Adipocyte (in vitro differentiated cells): ENCODE measurements around the gene LINC00632.

ENCODE experiments used
- DNase-seq: peaks from one replicate; pipeline ENCODE4 v3.0.0-alpha.2; 2015; ENCODE audit warnings: low read depth
- H3K27me3 ChIP-seq: replicated peaks from 2 replicates; pipeline ENCODE4 v1.7.0; 2013; ENCODE audit warnings: mild to moderate bottlenecking, low read length, moderate library complexity; ENCODE audit not compliant: control insufficient read depth, insufficient read depth
- H3K36me3 ChIP-seq: 2 replicates; pipeline ENCODE4 v1.7.0; 2013; ENCODE audit warnings: low read length, mild to moderate bottlenecking, moderate library complexity; ENCODE audit not compliant: control insufficient read depth, insufficient read depth, severe bottlenecking
- H3K4me1 ChIP-seq: 2 replicates; pipeline ENCODE4 v1.7.0; 2013; ENCODE audit warnings: mild to moderate bottlenecking, low read length, moderate library complexity; ENCODE audit not compliant: control insufficient read depth, insufficient read depth
- H3K4me3 ChIP-seq: 2 replicates; pipeline ENCODE4 v1.7.0; 2013; ENCODE audit warnings: mild to moderate bottlenecking, low read length, moderate library complexity
- H3K9ac ChIP-seq: 2 replicates; pipeline ENCODE4 v1.7.0; 2013; ENCODE audit warnings: mild to moderate bottlenecking, low read length, moderate library complexity
- H3K9me3 ChIP-seq: 2 replicates; pipeline ENCODE4 v1.7.0; 2013; ENCODE audit warnings: mild to moderate bottlenecking, low read length, moderate library complexity; ENCODE audit not compliant: control insufficient read depth

Gene LINC00632

GRCh38 chrX:140765043-140765784, 55.7 kb downstream of the LINC00632 start:
- Histone ChIP-seq H3K9me3 (no peaks in the 10 kb centered on the region), H3K4me1 (peaks cover 15% of the 10 kb centered on the region), H3K36me3 (peaks cover 3% of the 10 kb centered on the region), H3K27me3 (no peaks in the 10 kb centered on the region), H3K4me3 (peak overlapping the region; percentile 89), H3K9ac (peak overlapping the region; percentile 98)
- peak; percentile 61 for DNase-seq

- H3K36me3 ChIP-seq: peaks cover 8% of the 10 kb centered on the region
- peak overlapping the region; percentile 89 for H3K4me3 ChIP-seq
- peaks cover 15% of the 10 kb centered on the region for H3K4me1 ChIP-seq
- H3K9me3 ChIP-seq: no peaks in the 10 kb centered on the region
- peak overlapping the region; percentile 98 for H3K9ac ChIP-seq
- DNase-seq: peak; percentile 88
- no peaks in the 10 kb centered on the region for H3K27me3 ChIP-seq
Measured at GRCh38 chrX:140766024-140766611, 56.6 kb downstream of the LINC00632 start.

- Histone ChIP-seq H3K4me1 (peaks cover 11% of the 10 kb centered on the region), H3K9me3 (no peaks in the 10 kb centered on the region), H3K36me3 (peaks cover 19% of the 10 kb centered on the region), H3K9ac (peak overlapping the region; percentile 98), H3K27me3 (no peaks in the 10 kb centered on the region), H3K4me3 (peak overlapping the region; percentile 89)
- peak; percentile 4 for DNase-seq
Measured at GRCh38 chrX:140767646-140768045, 58.1 kb downstream of the LINC00632 start.

DNA sequence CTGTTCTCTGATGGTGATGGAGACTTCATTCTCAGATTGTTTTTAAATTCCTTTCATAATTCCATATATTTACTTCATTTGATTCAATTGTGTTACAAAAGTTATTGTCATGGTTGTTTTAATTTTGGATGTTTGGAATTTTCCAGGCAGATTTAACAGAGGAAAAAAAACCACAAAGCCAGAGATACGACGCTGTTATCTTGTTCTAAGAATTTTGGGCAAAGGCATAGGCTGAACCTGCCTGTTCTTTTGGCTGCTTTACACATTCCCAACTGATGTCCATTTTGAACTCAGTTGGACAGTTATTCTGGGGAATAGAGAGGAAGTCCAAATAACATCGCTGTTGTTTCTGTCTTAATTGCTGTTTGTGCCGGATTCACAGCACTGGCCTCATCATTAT, 65.7 kb downstream of the LINC00632 start:
- no peaks in the 10 kb centered on the region for H3K4me1 ChIP-seq
- H3K4me3 ChIP-seq: no peak overlapping the region
- H3K36me3 ChIP-seq: peaks cover 57% of the 10 kb centered on the region
- H3K9me3 ChIP-seq: no peaks in the 10 kb centered on the region
- H3K27me3 ChIP-seq: no peaks in the 10 kb centered on the region
- no peak overlapping the region for H3K9ac ChIP-seq
- no peak for DNase-seq

GRCh38 chrX:140776320-140776719, 66.8 kb downstream of the LINC00632 start:
- Histone ChIP-seq H3K36me3 (peaks cover 50% of the 10 kb centered on the region), H3K4me3 (no peak overlapping the region), H3K9me3 (no peaks in the 10 kb centered on the region), H3K9ac (no peak overlapping the region), H3K4me1 (no peaks in the 10 kb centered on the region), H3K27me3 (no peaks in the 10 kb centered on the region)
- DNase-seq: no peak

DNA sequence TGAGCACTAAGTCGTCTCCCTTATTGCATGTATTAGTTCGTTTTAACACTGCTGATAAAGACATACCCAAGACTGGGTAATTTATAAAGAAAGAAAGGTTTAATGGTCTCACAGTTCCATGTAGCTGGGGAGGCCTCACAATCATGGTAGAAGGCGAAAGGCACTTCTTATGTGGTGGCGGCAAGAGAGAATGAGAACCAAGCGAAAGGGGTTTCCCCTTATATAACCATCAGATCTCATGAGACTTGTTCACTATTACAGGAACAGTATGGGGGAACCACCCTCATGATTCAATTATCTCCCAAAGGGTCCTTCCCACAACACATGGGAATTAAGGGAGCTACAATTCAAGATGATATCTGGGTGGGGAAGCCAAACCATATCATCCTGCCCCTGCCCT, 85.1 kb downstream of the LINC00632 start:
- Histone ChIP-seq H3K36me3 (no peaks in the 10 kb centered on the region), H3K9ac (no peak overlapping the region), H3K9me3 (no peaks in the 10 kb centered on the region), H3K27me3 (no peaks in the 10 kb centered on the region), H3K4me1 (no peaks in the 10 kb centered on the region), H3K4me3 (no peak overlapping the region)
- no peak for DNase-seq

DNA sequence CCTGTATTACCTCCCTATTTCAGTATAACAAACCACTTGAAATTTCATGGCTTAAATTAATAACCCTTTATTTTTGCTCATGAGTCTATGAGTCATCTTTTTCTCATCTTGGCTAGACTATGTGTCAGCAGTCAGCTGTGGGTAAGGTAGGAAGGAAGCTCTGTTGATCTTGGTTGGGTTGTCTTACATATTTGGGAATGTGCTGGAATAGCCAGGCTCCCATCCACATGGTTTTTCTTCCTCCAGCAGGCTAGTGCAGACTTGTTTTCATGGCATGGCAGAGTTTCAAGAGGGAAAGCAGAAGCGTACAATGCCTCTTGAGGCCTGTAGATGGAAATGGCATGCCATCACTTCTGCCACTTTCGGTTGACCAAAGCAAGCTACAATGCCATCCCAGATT, 89.7 kb downstream of the LINC00632 start:
- no peaks in the 10 kb centered on the region for H3K36me3 ChIP-seq
- DNase-seq: no peak
- H3K27me3 ChIP-seq: no peaks in the 10 kb centered on the region
- no peaks in the 10 kb centered on the region for H3K9me3 ChIP-seq
- no peaks in the 10 kb centered on the region for H3K4me1 ChIP-seq
- no peak overlapping the region for H3K4me3 ChIP-seq
- H3K9ac ChIP-seq: no peak overlapping the region

DNA sequence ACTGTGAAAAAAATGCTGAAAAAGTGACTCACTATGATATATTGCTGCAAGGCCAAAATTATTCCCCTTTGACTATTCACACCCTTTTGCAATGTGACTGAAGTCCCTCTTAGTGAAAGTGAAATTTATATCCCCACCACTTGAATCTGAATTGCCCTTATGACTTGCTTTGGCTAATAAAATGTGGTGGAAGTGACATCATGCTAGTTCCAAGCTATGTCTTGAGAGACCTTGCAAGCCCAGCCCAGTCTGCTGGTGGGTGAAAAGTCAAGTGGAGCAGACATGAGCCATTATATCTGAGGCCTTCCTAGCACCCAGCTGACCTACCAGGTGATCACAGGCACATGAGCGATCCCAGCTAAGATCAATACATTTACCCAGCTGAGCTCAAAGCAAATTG, 94.7 kb downstream of the LINC00632 start:
- Histone ChIP-seq H3K9ac (no peak overlapping the region), H3K9me3 (peaks cover 14% of the 10 kb centered on the region), H3K36me3 (no peaks in the 10 kb centered on the region), H3K4me1 (no peaks in the 10 kb centered on the region), H3K4me3 (no peak overlapping the region), H3K27me3 (no peaks in the 10 kb centered on the region)
- DNase-seq: no peak

DNA sequence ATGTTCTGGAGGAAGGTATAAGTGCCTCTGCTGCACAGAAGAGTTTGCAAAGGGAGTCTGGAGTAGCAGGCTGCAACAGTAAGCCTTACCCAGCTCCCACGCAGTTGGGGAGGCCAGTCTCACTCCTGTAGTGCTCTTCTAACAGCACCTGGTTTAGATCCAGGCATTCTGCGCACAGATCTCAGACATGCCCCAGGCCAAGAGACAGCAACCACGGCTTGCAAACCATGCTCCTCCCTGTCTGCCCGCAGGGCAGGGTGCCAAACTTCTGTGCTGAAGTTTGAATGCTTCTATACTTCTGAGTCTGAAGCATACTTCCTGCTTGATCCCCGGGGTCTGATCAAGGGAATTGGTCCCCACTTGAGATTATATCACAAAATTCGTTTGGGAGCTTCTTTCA, 106.3 kb downstream of the LINC00632 start:
- Histone ChIP-seq H3K4me3 (no peak overlapping the region), H3K9me3 (peaks cover 30% of the 10 kb centered on the region), H3K9ac (no peak overlapping the region), H3K4me1 (no peaks in the 10 kb centered on the region), H3K27me3 (peaks cover 8% of the 10 kb centered on the region), H3K36me3 (no peaks in the 10 kb centered on the region)
- DNase-seq: peak; percentile 50

GRCh38 chrX:140817943-140818342, 108.4 kb downstream of the LINC00632 start:
- Histone ChIP-seq H3K27me3 (peaks cover 12% of the 10 kb centered on the region), H3K9me3 (peaks cover 9% of the 10 kb centered on the region), H3K36me3 (no peaks in the 10 kb centered on the region), H3K4me3 (no peak overlapping the region), H3K4me1 (no peaks in the 10 kb centered on the region), H3K9ac (no peak overlapping the region)
- DNase-seq: peak; percentile 66

DNA sequence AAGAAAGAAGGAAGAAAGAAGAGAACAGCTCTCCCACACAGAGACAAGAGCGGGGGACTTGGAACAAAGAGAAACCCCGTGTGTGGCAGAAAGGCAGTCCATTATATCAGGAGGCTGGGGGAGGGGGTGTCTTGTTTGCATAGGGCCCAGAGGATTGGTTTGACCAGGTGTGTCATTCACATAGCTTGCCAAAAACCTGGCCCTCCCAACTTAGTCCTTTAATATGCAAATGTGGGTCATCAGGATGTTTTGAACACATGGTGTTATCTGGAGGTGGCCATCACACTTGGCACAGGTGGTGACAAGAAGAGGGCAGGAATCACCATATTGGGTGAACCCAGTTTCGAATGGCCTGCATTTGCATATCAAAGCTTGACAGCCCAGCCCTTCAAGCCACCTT, 111.7 kb downstream of the LINC00632 start:
- no peaks in the 10 kb centered on the region for H3K9me3 ChIP-seq
- no peak for DNase-seq
- H3K9ac ChIP-seq: no peak overlapping the region
- no peaks in the 10 kb centered on the region for H3K4me1 ChIP-seq
- H3K4me3 ChIP-seq: no peak overlapping the region
- H3K36me3 ChIP-seq: no peaks in the 10 kb centered on the region
- peaks cover 19% of the 10 kb centered on the region for H3K27me3 ChIP-seq
